Measurements from ENCODE around the gene GTF3A.

- TF ChIP-seq POLR2A (IDR thresholded peaks at IDR 0.05; ENCODE audit: low read depth, low read length) (no peak), MAFK (IDR thresholded peaks at IDR 0.05; ENCODE audit: low read depth, low read length) (no peak), RAD21 (IDR thresholded peaks at IDR 0.05; ENCODE audit: low read length) (no peak), RFX5 (IDR thresholded peaks at IDR 0.05; ENCODE audit: low read depth, low read length) (no peak), RCOR1 (IDR thresholded peaks at IDR 0.05; ENCODE audit: insufficient replicate concordance, low read length) (no peak), USF2 (IDR thresholded peaks at IDR 0.05; ENCODE audit: low read depth, low read length) (no peak), BHLHE40 (IDR thresholded peaks at IDR 0.05; ENCODE audit: low read depth, low read length) (no peak), ELK1 (IDR thresholded peaks at IDR 0.05; ENCODE audit: borderline replicate concordance, low read depth, low read length) (no peak), MXI1 (IDR thresholded peaks at IDR 0.05; ENCODE audit: borderline replicate concordance, low read depth, low read length) (no peak)
- TF ChIP-seq, protein P1, sequence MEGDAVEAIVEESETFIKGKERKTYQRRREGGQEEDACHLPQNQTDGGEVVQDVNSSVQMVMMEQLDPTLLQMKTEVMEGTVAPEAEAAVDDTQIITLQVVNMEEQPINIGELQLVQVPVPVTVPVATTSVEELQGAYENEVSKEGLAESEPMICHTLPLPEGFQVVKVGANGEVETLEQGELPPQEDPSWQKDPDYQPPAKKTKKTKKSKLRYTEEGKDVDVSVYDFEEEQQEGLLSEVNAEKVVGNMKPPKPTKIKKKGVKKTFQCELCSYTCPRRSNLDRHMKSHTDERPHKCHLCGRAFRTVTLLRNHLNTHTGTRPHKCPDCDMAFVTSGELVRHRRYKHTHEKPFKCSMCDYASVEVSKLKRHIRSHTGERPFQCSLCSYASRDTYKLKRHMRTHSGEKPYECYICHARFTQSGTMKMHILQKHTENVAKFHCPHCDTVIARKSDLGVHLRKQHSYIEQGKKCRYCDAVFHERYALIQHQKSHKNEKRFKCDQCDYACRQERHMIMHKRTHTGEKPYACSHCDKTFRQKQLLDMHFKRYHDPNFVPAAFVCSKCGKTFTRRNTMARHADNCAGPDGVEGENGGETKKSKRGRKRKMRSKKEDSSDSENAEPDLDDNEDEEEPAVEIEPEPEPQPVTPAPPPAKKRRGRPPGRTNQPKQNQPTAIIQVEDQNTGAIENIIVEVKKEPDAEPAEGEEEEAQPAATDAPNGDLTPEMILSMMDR (conservative IDR thresholded peaks at IDR 0.05; ENCODE audit: low read depth, low read length), result no peak
Measured at GRCh38 chr13:27411341-27411740, 13.1 kb upstream of the GTF3A start.

All from IMR-90 (cell line).